ENCODE data around the gene CRMP1. TPM values are rescaled to one million over a fixed set of nuclear protein-coding genes. Genes with fewer than 3 reads are reported as not detected.

CRMP1 gene
- total and polyA plus RNA-seq, 8 donors: 1.2 to 21.4 (median 2.1) TPM; not detected in 1

- Histone ChIP-seq H3K4me1 (no peaks in the 10 kb centered on the region), H3K27me3 (peaks cover 0 to 28% (median 0%) of the 10 kb centered on the region in 3 donors), H3K9me3 (peaks cover 0 to 5% (median 0%) of the 10 kb centered on the region in 4 donors), H3K27ac (no peak overlapping the region), H3K4me3 (no peak overlapping the region), H3K36me3 (no peaks in the 10 kb centered on the region)
- intact Hi-C loops (cut with DNase I; ENCODE audit: low total_unique reads): no loop called here
- no peak for DNase-seq
- 74 to 78% (median 75%) methylated on average over 14 of the region's 14 CpGs for WGBS, 5 donors
- TF ChIP-seq EP300 (IDR thresholded peaks at IDR 0.05): no peak
- TF ChIP-seq POLR2A (IDR thresholded peaks at IDR 0.05): no peak
- no peak for TF ChIP-seq CTCF (IDR thresholded peaks at IDR 0.05)
- TF ChIP-seq POLR2AphosphoS5 (IDR thresholded peaks at IDR 0.05): no peak
Observed at GRCh38 chr4:5869966-5870619, 22.8 kb downstream of the CRMP1 start.

GRCh38 chr4:5867866-5868265 lies 25.0 kb downstream of the CRMP1 start:
- intact Hi-C loops (cut with DNase I; ENCODE audit: low total_unique reads): no loop called here

GRCh38 chr4:5866841-5867813 lies 25.8 kb downstream of the CRMP1 start:
- intact Hi-C loops (cut with DNase I; ENCODE audit: low total_unique reads): no loop called here
- no peaks in the 10 kb centered on the region for H3K4me1 ChIP-seq
- no peaks in the 10 kb centered on the region for H3K9me3 ChIP-seq
- TF ChIP-seq EP300 (IDR thresholded peaks at IDR 0.05) (no peak), POLR2A (IDR thresholded peaks at IDR 0.05) (no peak), CTCF (IDR thresholded peaks at IDR 0.05) (no peak), POLR2AphosphoS5 (IDR thresholded peaks at IDR 0.05) (no peak)
- H3K27me3 ChIP-seq: peaks cover 0 to 40% (median 0%) of the 10 kb centered on the region in 3 donors
- no peak overlapping the region for H3K4me3 ChIP-seq
- no peak for DNase-seq
- no peak overlapping the region for H3K27ac ChIP-seq
- H3K36me3 ChIP-seq: no peaks in the 10 kb centered on the region
- 67 to 73% (median 69%) methylated on average over 10 of the region's 10 CpGs for WGBS, 5 donors

More at GRCh38 chr4:5867866-5868265, 25.0 kb downstream of the CRMP1 start:
- 77 to 90% (median 89%) methylated on average over 3 of the region's 3 CpGs for WGBS, 5 donors
- H3K36me3 ChIP-seq: no peaks in the 10 kb centered on the region
- DNase-seq: no peak
- no peak for TF ChIP-seq EP300 (IDR thresholded peaks at IDR 0.05)
- no peak for TF ChIP-seq CTCF (IDR thresholded peaks at IDR 0.05)
- TF ChIP-seq POLR2AphosphoS5 (IDR thresholded peaks at IDR 0.05): no peak
- TF ChIP-seq POLR2A (IDR thresholded peaks at IDR 0.05): no peak
- H3K27ac ChIP-seq: no peak overlapping the region
- H3K9me3 ChIP-seq: no peaks in the 10 kb centered on the region
- no peaks in the 10 kb centered on the region for H3K4me1 ChIP-seq
- peaks cover 0 to 33% (median 0%) of the 10 kb centered on the region in 3 donors for H3K27me3 ChIP-seq
- H3K4me3 ChIP-seq: no peak overlapping the region

- intact Hi-C loops (cut with DNase I; ENCODE audit: low total_unique reads): no loop called here
- no peak for DNase-seq
- Histone ChIP-seq H3K36me3 (no peaks in the 10 kb centered on the region), H3K27me3 (peaks cover 0 to 42% (median 0%) of the 10 kb centered on the region in 3 donors), H3K27ac (no peak overlapping the region), H3K4me3 (no peak overlapping the region), H3K4me1 (no peaks in the 10 kb centered on the region), H3K9me3 (no peaks in the 10 kb centered on the region)
- TF ChIP-seq POLR2AphosphoS5 (IDR thresholded peaks at IDR 0.05): no peak
- TF ChIP-seq POLR2A (IDR thresholded peaks at IDR 0.05): no peak
- no peak for TF ChIP-seq EP300 (IDR thresholded peaks at IDR 0.05)
- no peak for TF ChIP-seq CTCF (IDR thresholded peaks at IDR 0.05)
- WGBS, 5 donors: 61 to 70% (median 66%) methylated on average over 10 to 12 of the region's 12 CpGs
Observed at GRCh38 chr4:5865896-5866599, 26.8 kb downstream of the CRMP1 start.

Data from stomach (tissue), 9 donors.